GM18517 (cell line): ENCODE results near the gene KRTAP9-1.
"Not testable (repeated sequence)": the region's sequence is repeated elsewhere in the genome, so short reads cannot be mapped to it uniquely, and the experiment has no call there.

Experiments used
- ATAC-seq: cut with Tn5 transposase; IDR thresholded peaks from one replicate; pipeline ENCODE4 v1.9.1; 2021; ENCODE audit warnings: mild to moderate bottlenecking, moderate library complexity; ENCODE audit not compliant: unreplicated experiment

KRTAP9-1 gene

DNA sequence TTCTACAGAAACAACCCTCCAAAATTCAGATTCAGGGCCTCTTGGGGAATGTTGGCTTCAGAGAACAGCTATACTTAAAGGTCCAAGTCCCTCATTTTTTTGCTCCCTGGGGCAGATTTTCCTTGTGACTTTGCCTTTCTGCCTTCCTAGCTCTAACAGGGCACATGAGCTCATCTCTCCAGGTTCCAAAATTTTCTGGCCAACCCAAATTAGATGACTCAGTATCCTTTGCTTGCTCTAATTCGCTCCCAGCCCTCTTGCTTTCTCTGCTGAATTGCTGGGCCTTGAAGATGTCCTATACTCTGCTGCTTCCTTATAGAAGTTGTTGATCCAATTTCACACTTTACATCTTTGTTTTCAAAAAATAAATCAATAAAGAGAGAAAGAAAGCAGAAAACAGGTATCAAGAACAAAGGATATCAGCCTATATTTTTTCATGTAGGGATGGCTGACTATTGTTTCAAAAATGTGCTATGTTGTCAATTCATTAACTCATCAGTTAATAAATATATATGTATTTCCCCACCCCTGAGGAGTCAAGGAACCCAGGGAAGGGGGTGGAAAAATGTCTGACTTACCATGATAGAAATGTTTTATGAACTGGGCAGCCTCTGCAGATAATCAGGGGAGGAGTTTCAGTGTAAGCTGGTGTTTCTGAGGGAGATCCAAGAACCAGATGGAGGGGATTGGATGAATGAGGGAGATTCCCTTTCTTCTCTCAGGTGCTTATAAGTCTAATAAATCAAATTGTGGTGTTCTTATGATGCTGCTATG, 10.7 kb upstream of the KRTAP9-1 start:
- no peak for ATAC-seq

GRCh38 chr17:41184480-41184961, 5.2 kb upstream of the KRTAP9-1 start, which contains the start of gene KRTAP4-1:
Gene KRTAP4-1, minus strand, starts transcription at chr17:41184911. Its CDS starts 57 bp downstream, at chr17:41184854.
- ATAC-seq = no peak

- no peak for ATAC-seq
Observed at GRCh38 chr17:41185001-41185400, 4.7 kb upstream of the KRTAP9-1 start.

- ATAC-seq = no peak
Observed at GRCh38 chr17:41186872-41187271, 2.8 kb upstream of the KRTAP9-1 start.

GRCh38 chr17:41190328-41190727, 641 bp downstream of the KRTAP9-1 start:
- ATAC-seq = no peak

DNA sequence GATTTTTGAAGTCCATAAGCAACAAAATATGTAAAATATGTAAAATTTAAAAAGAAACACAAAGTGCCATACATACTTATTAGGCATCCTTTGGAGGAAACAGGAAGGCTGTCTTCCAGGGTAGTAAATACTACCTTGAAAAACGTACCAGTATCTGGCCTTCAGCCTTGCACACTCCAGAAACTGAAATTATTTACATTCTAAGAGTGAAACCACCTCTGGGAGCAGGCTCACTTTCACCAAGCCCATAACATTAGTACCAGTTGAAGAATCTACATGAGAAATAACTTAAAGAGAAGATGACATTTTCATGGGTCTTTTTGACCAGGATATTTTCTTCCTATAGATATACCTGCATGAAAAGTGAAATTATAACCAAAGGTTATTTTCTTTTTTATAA, 6.4 kb downstream of the KRTAP9-1 start:
- ATAC-seq = no peak

- no peak for ATAC-seq
Observed at GRCh38 chr17:41199421-41200078, 9.9 kb downstream of the KRTAP9-1 start.

DNA sequence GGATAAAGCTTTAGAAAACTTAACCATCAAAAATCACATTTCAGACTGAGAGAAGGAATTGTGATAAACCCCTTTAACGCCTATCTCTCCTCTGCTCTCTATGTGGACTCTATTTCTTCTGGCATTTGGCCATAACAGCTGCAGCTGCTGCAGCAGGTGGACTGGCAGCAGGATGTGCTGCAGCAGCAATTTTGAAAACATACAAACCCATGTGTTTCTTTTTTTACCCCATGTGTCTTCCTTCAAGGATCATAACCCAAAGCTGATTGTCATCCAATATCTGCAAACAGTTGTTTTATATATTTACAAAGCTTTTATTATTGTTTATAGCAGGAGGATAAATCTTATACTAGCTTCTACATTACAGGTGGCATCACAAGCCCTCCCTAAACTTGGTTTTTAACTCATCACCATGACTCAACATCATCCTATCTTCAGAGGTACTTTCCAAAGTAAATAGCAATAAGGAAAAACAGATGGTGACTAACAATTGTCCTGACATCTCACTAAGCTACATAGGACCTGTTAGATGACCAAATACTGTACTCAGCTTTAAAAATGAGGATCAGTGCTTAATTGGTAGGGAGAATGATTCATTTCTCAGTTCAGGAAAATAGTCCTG, 22.3 kb downstream of the KRTAP9-1 start:
- no peak for ATAC-seq

- no peak for ATAC-seq
Observed at GRCh38 chr17:41212524-41213169, 23.0 kb downstream of the KRTAP9-1 start.

- no peak for ATAC-seq
Observed at GRCh38 chr17:41215681-41216080, 26.0 kb downstream of the KRTAP9-1 start.

DNA sequence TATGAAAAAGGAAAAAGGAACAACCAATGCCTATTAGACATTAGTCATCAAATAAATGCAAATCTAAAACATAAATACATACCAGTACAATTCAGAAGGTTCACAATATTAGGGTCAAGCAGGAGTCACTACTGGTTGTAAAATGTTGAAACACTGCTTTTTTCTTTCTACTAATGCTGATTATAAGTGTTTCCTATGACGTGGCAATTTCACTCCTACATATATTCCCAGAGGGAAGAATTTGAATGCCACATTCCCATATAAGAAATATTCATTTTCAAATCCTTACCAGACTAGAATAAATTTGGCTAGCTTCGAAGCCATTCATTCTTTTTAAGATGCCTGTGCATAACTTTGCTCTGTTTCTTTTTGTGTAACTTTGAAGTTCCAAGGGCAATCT, 34.1 kb downstream of the KRTAP9-1 start:
- ATAC-seq = no peak

- no peak for ATAC-seq
Observed at GRCh38 chr17:41226051-41226450, 36.4 kb downstream of the KRTAP9-1 start.

GRCh38 chr17:41226598-41227095, 37.0 kb downstream of the KRTAP9-1 start, which contains the start of gene KRTAP9-2:
Gene KRTAP9-2, plus strand, starts transcription at chr17:41226648. Its CDS starts 7 bp downstream, at chr17:41226655.
- ATAC-seq = not testable (repeated sequence)

- ATAC-seq = no peak
Observed at GRCh38 chr17:41230094-41230493, 40.4 kb downstream of the KRTAP9-1 start.

- no peak for ATAC-seq
Observed at GRCh38 chr17:41231731-41232130, 42.0 kb downstream of the KRTAP9-1 start.

GRCh38 chr17:41232399-41233105, 42.9 kb downstream of the KRTAP9-1 start, which contains the start of gene KRTAP9-3:
Gene KRTAP9-3, plus strand, starts transcription at chr17:41232449. Its CDS starts 53 bp downstream, at chr17:41232502.
- ATAC-seq = not testable (repeated sequence)

DNA sequence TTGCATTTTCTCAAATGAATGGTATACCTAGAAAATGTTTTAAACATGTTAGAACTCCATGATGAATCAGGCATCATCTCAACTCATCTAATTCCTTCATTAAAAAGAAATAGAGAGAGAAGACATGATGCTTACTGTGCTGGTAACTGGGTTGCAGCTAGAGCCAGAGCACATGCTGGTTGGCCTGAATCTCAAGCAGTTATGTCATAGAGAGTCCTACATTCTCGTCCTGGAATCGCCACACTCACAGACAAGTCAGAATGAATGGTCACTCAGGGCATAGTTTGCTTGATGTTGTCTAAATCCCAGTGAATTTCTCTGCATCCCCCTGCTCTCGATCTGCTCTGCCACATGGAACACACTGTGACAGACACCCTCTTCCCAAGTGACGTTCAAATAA, 47.4 kb downstream of the KRTAP9-1 start:
- ATAC-seq = not testable (repeated sequence)

- not testable (repeated sequence) for ATAC-seq
Observed at GRCh38 chr17:41237949-41238437, 48.3 kb downstream of the KRTAP9-1 start, which contains the start of gene KRTAP9-8. Gene KRTAP9-8, plus strand, starts transcription at chr17:41237999. Its CDS starts 53 bp downstream, at chr17:41238052.
